Body of pancreas (tissue), 4 donors: ENCODE results near the gene DAB1.

Experiments
- CTCF ChIP-seq, 7 experiments: fragments of 450-650 bp in 4 of 7; fragments of 200-600 bp in 3 of 7; sonication (generic) in 3 of 7; IDR thresholded peaks; one replicate each; pipeline ENCODE4 v1.5.1; 2016 to 2019; ENCODE audit warnings: antibody characterized with exemption in 7 of 7
- POLR2A ChIP-seq, 3 donors: fragments of 450-650 bp; IDR thresholded peaks; one replicate each; pipeline ENCODE4 v1.6.1; 2016; ENCODE audit warnings: antibody characterized with exemption in 3 of 3, mild to moderate bottlenecking in 2 of 3

- no peak for TF ChIP-seq CTCF (IDR thresholded peaks at IDR 0.05)
- no peak for TF ChIP-seq POLR2A (IDR thresholded peaks at IDR 0.05)
These were observed 258.3 kb downstream of the DAB1 start for GRCh38 chr1:57165546-57165945.
